Glutamatergic neuron (in vitro differentiated cells): ENCODE data around the gene RMND5A. TPM values are rescaled to one million over a fixed set of nuclear protein-coding genes. Genes with fewer than 3 reads are reported as not detected.

Source experiments
- DNase-seq: peaks from one replicate; pipeline ENCODE4 v3.0.0; 2022
- H3K27ac Mint-ChIP-seq: one replicate; pipeline ENCODE4 v1.8.0; 2020; ENCODE audit warnings: mild to moderate bottlenecking, mixed read lengths, inconsistent platforms; ENCODE audit not compliant: unreplicated experiment
- H3K27me3 Mint-ChIP-seq: one replicate; pipeline ENCODE4 v1.8.0; 2020; ENCODE audit warnings: mild to moderate bottlenecking, moderate library complexity, mixed read lengths, inconsistent platforms; ENCODE audit not compliant: unreplicated experiment
- H3K36me3 Mint-ChIP-seq: one replicate; pipeline ENCODE4 v1.8.0; 2020; ENCODE audit warnings: mild to moderate bottlenecking, mixed read lengths, inconsistent platforms; ENCODE audit not compliant: unreplicated experiment
- H3K4me1 Mint-ChIP-seq: one replicate; pipeline ENCODE4 v1.8.0; 2020; ENCODE audit warnings: mild to moderate bottlenecking, low read depth, mixed read lengths, inconsistent platforms; ENCODE audit not compliant: unreplicated experiment
- H3K4me3 Mint-ChIP-seq: one replicate; pipeline ENCODE4 v1.8.0; 2020; ENCODE audit warnings: mild to moderate bottlenecking, mixed read lengths, inconsistent platforms; ENCODE audit not compliant: unreplicated experiment
- H3K9me3 Mint-ChIP-seq: one replicate; pipeline ENCODE4 v1.8.0; 2020; ENCODE audit warnings: mild to moderate bottlenecking, moderate library complexity, mixed read lengths, inconsistent platforms; ENCODE audit not compliant: unreplicated experiment
- total RNA-seq: library from RNA; stranded (reverse); fragmentation: NEBNext Ultra II Directional; extraction: Animal tissue kit (Norgen Biotek cat#: 25700); gene quantifications from one replicate; pipeline ENCODE4 v1.2.1, GENCODE V29; 2021; ENCODE audit not compliant: unreplicated experiment
- TF ChIP-seq, protein P1 (sequence below): fragments of 200-600 bp; sonication (generic); IDR thresholded peaks from one replicate; pipeline ENCODE4 v1.5.0; 2021; ENCODE audit not compliant: partially characterized antibody, unreplicated experiment

RMND5A gene
- total RNA-seq, 1 donor from 2014 or later = 38.8 TPM

DNA sequence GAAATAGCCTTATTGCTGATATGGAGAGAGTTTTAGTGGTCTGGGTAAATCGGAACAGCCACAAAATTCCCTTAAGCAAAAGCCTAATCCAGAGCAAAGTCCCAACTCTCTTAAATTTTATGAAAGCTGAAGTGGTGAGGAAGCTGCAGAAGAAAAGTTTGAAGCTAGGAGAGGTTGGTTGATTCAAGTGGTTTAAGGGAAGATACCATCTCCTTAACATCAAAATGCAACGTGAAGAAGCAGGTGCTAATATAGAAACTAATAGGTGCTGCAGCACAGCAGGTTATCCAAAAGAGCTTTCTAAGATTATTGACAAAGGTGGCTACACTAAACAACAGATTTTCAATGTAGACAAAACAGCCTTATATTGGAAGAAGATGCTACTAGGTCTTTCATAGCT, 98.9 kb downstream of the RMND5A start:
- no peak overlapping the region for H3K4me3 Mint-ChIP-seq
- TF ChIP-seq, protein P1, sequence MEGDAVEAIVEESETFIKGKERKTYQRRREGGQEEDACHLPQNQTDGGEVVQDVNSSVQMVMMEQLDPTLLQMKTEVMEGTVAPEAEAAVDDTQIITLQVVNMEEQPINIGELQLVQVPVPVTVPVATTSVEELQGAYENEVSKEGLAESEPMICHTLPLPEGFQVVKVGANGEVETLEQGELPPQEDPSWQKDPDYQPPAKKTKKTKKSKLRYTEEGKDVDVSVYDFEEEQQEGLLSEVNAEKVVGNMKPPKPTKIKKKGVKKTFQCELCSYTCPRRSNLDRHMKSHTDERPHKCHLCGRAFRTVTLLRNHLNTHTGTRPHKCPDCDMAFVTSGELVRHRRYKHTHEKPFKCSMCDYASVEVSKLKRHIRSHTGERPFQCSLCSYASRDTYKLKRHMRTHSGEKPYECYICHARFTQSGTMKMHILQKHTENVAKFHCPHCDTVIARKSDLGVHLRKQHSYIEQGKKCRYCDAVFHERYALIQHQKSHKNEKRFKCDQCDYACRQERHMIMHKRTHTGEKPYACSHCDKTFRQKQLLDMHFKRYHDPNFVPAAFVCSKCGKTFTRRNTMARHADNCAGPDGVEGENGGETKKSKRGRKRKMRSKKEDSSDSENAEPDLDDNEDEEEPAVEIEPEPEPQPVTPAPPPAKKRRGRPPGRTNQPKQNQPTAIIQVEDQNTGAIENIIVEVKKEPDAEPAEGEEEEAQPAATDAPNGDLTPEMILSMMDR = no peak
- DNase-seq = no peak
- H3K36me3 Mint-ChIP-seq = no peaks in the 10 kb centered on the region
- H3K4me1 Mint-ChIP-seq = no peaks in the 10 kb centered on the region
- H3K9me3 Mint-ChIP-seq = no peaks in the 10 kb centered on the region
- H3K27me3 Mint-ChIP-seq = no peaks in the 10 kb centered on the region
- no peak overlapping the region for H3K27ac Mint-ChIP-seq

DNA sequence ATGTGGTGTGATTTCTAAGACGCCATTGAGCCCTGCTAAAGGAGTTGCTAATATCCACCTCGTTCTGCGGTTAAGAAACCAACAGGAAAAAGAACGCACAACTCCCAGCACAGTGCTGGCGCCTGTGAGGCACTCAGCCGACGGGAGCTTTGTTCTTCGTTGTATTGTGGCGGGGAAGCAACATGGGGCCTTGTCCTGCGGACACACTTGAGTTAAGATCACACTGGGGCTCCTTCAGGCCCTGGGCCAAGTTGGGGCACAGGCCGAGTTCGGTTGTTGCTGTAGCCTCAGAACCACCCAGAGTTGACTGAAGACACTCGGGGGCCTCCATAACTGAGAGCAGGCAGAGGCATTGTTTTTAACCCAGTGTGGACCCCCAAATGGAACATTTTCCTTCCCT, 101.2 kb downstream of the RMND5A start:
- no peaks in the 10 kb centered on the region for H3K9me3 Mint-ChIP-seq
- DNase-seq = no peak
- no peak overlapping the region for H3K4me3 Mint-ChIP-seq
- no peaks in the 10 kb centered on the region for H3K4me1 Mint-ChIP-seq
- H3K27ac Mint-ChIP-seq = no peak overlapping the region
- no peaks in the 10 kb centered on the region for H3K36me3 Mint-ChIP-seq
- TF ChIP-seq, protein P1 = no peak
- no peaks in the 10 kb centered on the region for H3K27me3 Mint-ChIP-seq

DNA sequence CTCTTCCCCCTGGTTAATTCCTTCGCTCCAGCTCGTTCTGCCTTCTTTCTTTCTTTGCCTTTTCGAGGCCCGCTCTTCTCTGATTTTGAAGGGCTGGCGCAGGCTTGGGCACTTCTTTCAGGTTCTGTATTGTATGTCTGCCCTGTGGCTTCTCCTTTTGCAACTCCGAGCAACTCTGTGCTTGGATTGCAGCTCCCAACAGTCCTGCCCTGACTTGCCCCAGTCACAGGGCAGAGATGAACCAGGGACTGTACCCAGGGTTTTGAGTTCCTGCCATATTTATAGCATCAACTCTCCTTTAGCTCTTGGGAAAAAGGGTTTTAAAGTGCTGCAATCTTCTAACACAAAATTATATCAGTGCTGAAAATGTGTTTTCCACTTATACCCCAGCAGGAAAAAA, 101.8 kb downstream of the RMND5A start:
- no peaks in the 10 kb centered on the region for H3K36me3 Mint-ChIP-seq

DNA sequence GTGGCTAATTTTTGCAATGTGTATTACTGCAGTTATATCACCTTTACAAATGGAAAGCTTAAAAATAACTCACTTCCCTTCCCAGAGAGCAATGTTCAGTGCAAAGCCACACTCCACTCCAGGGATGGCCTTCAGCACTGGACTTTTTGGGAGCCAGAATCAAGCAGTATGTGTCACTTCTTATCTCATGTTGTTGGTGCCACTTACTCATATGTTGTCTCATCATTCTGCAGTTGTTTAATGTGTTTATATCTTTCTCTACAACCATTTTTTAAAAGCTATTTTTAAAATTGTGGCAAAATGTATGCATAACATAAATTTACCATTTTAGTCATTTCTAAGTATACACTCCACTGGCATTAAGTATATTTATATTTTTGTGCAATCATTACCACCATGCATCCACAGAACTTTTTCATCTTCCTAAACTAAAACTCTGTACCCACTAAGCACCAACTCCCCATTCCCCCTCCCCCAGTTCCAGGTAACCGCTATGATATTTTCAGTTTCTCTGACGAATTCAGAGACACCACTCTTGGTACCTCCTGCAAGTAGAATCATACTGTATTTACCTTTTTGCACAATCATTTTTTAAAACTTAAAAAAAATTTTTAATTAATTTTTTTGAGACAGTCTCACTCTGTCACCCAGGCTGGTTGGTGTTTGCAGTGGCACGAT, 102.7 kb downstream of the RMND5A start:
- Mint-ChIP-seq H3K4me3 (no peak overlapping the region), H3K27me3 (peaks cover 3% of the 10 kb centered on the region), H3K4me1 (no peaks in the 10 kb centered on the region), H3K27ac (no peak overlapping the region), H3K9me3 (no peaks in the 10 kb centered on the region), H3K36me3 (no peaks in the 10 kb centered on the region)
- DNase-seq = no peak
- TF ChIP-seq, protein P1 = no peak

More for the DNA sequence above, 101.8 kb downstream of the RMND5A start:
- Mint-ChIP-seq H3K4me1 (no peaks in the 10 kb centered on the region), H3K27me3 (no peaks in the 10 kb centered on the region), H3K27ac (no peak overlapping the region), H3K4me3 (no peak overlapping the region), H3K9me3 (no peaks in the 10 kb centered on the region)
- TF ChIP-seq, protein P1 = no peak
- DNase-seq = no peak

DNA sequence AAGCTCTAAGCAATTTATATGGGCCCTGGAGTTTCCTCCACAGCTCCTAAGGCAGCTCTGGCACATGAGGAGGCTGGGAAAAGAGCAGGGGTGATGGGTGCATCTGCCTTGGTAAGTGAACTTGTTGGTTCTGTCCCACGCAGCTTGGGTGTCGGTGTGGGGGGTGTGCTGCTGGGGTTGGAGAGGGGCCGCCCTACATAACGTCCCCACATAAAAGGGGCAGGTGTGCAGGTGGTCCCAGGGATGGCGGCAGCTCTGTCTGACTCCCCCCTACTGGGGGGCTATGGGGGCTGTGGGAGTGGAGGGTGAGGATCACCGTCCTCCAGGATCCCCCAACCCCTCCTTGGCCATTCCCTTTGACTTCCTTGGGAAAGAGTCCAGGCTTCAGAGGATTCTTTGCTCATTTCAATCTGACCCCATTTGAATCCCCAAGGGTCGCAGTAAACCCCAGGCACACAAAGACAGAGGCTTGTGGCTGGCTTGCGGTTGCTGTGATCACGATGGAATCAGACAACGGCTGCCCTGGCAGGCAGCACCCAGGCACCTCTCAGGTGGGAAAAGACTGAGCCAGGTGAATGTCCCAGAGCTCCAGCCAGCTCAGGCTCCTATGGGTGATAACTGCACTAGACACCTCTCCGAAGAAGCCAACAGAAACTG, 105.1 kb downstream of the RMND5A start:
- Mint-ChIP-seq H3K27me3 (peaks cover 3% of the 10 kb centered on the region), H3K9me3 (no peaks in the 10 kb centered on the region), H3K36me3 (no peaks in the 10 kb centered on the region), H3K4me1 (no peaks in the 10 kb centered on the region), H3K4me3 (no peak overlapping the region), H3K27ac (no peak overlapping the region)
- TF ChIP-seq, protein P1 = no peak
- no peak for DNase-seq
